GM23248 (cell line): Measurements from ENCODE around the gene LGR6. TPM values are rescaled to one million over a fixed set of nuclear protein-coding genes. Genes with fewer than 3 reads are reported as not detected.

ENCODE experiments used
- DNase-seq: peaks from one replicate; pipeline ENCODE4 v3.0.0-alpha.2; 2015
- H2AFZ ChIP-seq: fragments of 200-600 bp; sonication (generic); 2 replicates; pipeline ENCODE4 v1.6.1; 2016; ENCODE audit warnings: antibody characterized with exemption
- H3F3A ChIP-seq: fragments of 200-600 bp; sonication (generic); 2 replicates; pipeline ENCODE4 v1.6.1; 2016; ENCODE audit warnings: mild to moderate bottlenecking, antibody characterized with exemption, mixed run types; ENCODE audit not compliant: insufficient read depth
- H3K27ac ChIP-seq: fragments of 200-600 bp; sonication (generic); 2 replicates; pipeline ENCODE4 v1.5.1; 2016; ENCODE audit warnings: mild to moderate bottlenecking
- H3K27me3 ChIP-seq: fragments of 200-600 bp; sonication (generic); replicated peaks from 2 replicates; pipeline ENCODE4 v1.6.1; 2016; ENCODE audit warnings: mild to moderate bottlenecking; ENCODE audit not compliant: insufficient read depth
- H3K36me3 ChIP-seq: fragments of 200-600 bp; sonication (generic); 2 replicates; pipeline ENCODE4 v1.6.1; 2016; ENCODE audit warnings: low read depth, mild to moderate bottlenecking
- H3K4me1 ChIP-seq: fragments of 200-600 bp; sonication (generic); 2 replicates; pipeline ENCODE4 v1.6.1; 2016; ENCODE audit warnings: mild to moderate bottlenecking; ENCODE audit not compliant: insufficient read depth
- H3K4me2 ChIP-seq: fragments of 200-600 bp; sonication (generic); one replicate; pipeline ENCODE4 v1.6.1; 2016; ENCODE audit warnings: mild to moderate bottlenecking; ENCODE audit not compliant: unreplicated experiment
- H3K4me3 ChIP-seq: fragments of 200-600 bp; sonication (generic); 2 replicates; pipeline ENCODE4 v1.5.1; 2016; ENCODE audit warnings: mild to moderate bottlenecking
- H3K79me2 ChIP-seq: fragments of 200-600 bp; sonication (generic); 2 replicates; pipeline ENCODE4 v1.6.1; 2016; ENCODE audit warnings: mild to moderate bottlenecking; ENCODE audit not compliant: insufficient read depth
- H3K9ac ChIP-seq: fragments of 200-600 bp; sonication (generic); 2 replicates; pipeline ENCODE4 v1.6.1; 2016; ENCODE audit warnings: mild to moderate bottlenecking
- H3K9me2 ChIP-seq: fragments of 200-600 bp; sonication (generic); 2 replicates; pipeline ENCODE4 v1.6.1; 2016; ENCODE audit warnings: mixed run types, mild to moderate bottlenecking, moderate library complexity; ENCODE audit not compliant: insufficient read depth
- H3K9me3 ChIP-seq: fragments of 200-600 bp; sonication (generic); one replicate; pipeline ENCODE4 v1.6.1; 2017; ENCODE audit warnings: low read depth
- H4K20me1 ChIP-seq: fragments of 200-600 bp; sonication (generic); 2 replicates; pipeline ENCODE4 v1.6.0; 2016; ENCODE audit not compliant: insufficient read depth
- EZH2 ChIP-seq: fragments of 200-600 bp; sonication (generic); IDR thresholded peaks from 2 replicates; pipeline ENCODE4 v1.6.1; 2018; ENCODE audit warnings: antibody characterized with exemption, mild to moderate bottlenecking; ENCODE audit not compliant: insufficient read depth, poor library complexity, severe bottlenecking
- EZH2phosphoT487 ChIP-seq: fragments of 200-600 bp; sonication (generic); IDR thresholded peaks from 2 replicates; pipeline ENCODE4 v1.6.1; 2018; ENCODE audit warnings: antibody characterized with exemption, moderate library complexity, mild to moderate bottlenecking, low read depth; ENCODE audit not compliant: insufficient read depth
- whole genome bisulfite sequencing, 2 experiments: methylation state at CpG; one replicate each; pipeline ENCODE4 v1.1.6; 2015 to 2017; ENCODE audit warnings: low lambda C conversion rate in 2 of 2, low coverage in 1 of 2; ENCODE audit errors: missing lambda C conversion rate in 2 of 2; 5-methylcytosine and 5-hydroxymethylcytosine counted together
- in situ Hi-C: fragments of 300-500 bp; cut with MboI; formaldehyde crosslinking; loops from 2 replicates; pipeline ENCODE4 v1.15.0; 2020
- polyA plus RNA-seq: library from polyadenylated mRNA; unstranded; fragments of >200 nt; fragmentation: Nextera tagmentation; extraction: Ambion mirVana; gene quantifications from 2 replicates; pipeline ENCODE4 v1.2.1, GENCODE V29; 2016
- total RNA-seq: library from RNA; depleted of rRNA; stranded (reverse); fragments of >200 nt; shearing (Covaris generic); gene quantifications from 2 replicates; pipeline ENCODE4 v1.2.3, GENCODE V29; 2014

Gene LGR6
- total and polyA plus RNA-seq, 2 experiments from 2014 or later: not detected

DNA sequence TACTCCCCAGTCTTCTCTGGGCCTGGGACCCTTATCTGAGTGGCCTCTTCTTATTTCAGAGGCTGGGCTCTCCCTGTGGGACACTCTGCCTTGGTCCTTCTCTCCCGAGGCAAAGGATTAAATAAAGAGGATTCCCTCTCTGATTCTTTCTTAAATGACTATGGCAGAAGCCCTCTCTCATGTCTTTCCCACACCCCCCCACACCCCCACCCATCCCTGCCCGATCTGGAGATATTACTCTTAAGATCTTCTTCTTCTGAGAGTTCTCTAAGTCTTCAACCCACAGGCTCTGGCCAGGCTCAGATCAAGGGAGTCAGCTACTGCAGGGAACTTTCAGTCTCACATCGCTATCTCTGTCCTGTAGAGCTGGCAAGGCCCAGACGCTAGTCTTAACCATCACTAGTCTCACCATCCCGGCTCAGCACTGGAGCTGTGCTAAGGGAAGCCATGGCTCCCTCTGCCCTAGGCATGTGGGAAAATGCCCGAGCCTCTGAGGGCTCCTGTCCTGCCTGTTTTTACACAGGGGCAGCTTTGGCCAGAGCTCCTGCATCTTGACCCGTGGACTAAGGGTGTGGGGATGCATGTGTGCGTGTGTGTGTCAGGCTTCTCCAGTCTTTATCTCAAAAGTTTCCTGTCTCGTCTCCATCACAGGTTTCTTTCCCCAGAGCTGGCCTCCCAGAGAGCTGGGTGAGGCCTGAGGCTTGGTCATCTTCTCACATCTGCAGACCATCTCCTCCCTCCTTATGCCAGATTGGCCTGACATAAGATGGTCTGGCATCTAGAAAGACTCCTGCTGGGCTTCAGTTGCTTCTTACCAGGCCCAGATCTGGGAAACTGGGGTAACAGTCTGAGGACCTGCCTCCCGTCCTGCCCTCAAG, 36.7 kb downstream of the LGR6 start:
- Histone ChIP-seq H3K27me3 (peaks cover 34% of the 10 kb centered on the region), H3K27ac (no peak overlapping the region), H3K9me3 (no peaks in the 10 kb centered on the region), H3K4me1 (peaks cover 5% of the 10 kb centered on the region), H3K4me3 (no peak overlapping the region), H3K79me2 (no peaks in the 10 kb centered on the region), H2AFZ (no peak overlapping the region), H3K36me3 (no peaks in the 10 kb centered on the region), H3F3A (0 out of 2 replicates have a peak, but pooled peaks cover 3% of the 10 kb centered on the region), H3K9ac (no peak overlapping the region), H3K4me2 (no peak overlapping the region), H3K9me2 (no peaks in the 10 kb centered on the region), H4K20me1 (no peaks in the 10 kb centered on the region)
- DNase-seq: no peak
- in situ Hi-C loops: no loop called here
- WGBS, 2 experiments: 80 to 91% methylated on average over 10 of the region's 10 CpGs
- TF ChIP-seq EZH2phosphoT487: no peak
- no peak for TF ChIP-seq EZH2

DNA sequence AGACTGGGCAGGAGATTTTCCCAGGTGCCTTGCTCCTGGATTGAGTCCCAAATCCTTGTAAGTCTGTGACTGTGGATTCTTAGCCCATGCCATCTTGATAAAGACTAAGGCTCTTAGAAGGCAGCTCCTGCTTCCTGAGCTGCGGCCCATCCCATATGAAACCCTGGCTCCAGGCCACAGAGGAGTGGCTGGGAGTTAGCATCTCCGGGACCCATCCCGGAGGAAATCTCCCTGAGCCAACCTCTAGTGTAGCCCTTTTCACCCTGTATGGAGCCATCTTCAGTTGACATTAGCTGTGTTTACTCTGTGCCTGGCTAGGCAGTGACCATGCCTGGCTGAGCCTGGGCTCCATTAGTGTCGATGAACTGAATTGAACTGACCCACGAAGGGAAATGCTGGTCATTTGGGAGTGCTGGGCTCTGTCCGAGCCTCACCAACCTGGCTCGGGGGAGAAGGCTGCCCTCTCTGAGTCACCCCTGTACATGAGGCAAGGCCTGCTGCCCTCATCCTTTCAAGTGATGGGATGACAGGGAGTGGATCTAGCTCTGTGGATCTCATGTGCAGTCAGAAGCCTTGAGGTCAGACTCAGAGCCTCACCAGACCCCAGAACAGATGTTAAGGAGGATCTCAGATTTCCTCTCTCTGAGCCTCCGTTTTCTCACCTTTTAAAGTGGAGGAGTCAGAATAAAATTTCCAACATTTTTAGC, 37.5 kb downstream of the LGR6 start:
- WGBS, 2 experiments: 56 to 69% methylated on average over 8 of the region's 8 CpGs
- Histone ChIP-seq H3K79me2 (no peaks in the 10 kb centered on the region), H3K9me3 (no peaks in the 10 kb centered on the region), H3K27ac (no peak overlapping the region), H4K20me1 (no peaks in the 10 kb centered on the region), H2AFZ (no peak overlapping the region), H3K4me2 (no peak overlapping the region), H3K4me3 (no peak overlapping the region), H3K4me1 (peaks cover 11% of the 10 kb centered on the region), H3K9ac (no peak overlapping the region), H3K27me3 (peaks cover 26% of the 10 kb centered on the region; the same call in 1 of the 2 replicates), H3K36me3 (no peaks in the 10 kb centered on the region), H3K9me2 (no peaks in the 10 kb centered on the region), H3F3A (0 out of 2 replicates have a peak, but pooled peaks cover 6% of the 10 kb centered on the region)
- no peak for TF ChIP-seq EZH2
- TF ChIP-seq EZH2phosphoT487: no peak
- DNase-seq: peak; percentile 22
- in situ Hi-C loops: no loop called here

DNA sequence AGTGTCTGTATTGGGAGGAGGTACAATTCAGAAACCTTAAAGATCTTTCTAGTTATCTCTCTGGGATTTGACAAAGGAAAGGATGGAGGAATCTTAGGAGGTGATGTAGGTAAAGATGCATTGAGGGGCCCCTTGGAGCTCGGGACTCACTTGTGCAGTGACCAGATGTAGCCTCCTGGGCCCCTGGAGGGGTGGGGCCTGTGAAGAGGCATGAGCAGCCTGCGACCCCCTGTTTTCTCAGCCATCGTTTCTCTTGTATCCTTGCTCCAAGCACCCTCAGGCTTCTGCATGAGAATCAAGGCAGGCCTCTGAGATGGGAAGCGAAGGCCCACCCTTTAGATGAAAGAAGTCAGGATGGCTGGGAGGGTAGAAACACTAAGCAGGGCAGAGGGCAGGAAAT, 39.6 kb downstream of the LGR6 start:
- no peak overlapping the region for H3K27ac ChIP-seq
- in situ Hi-C loops: no loop called here
- H3K4me3 ChIP-seq: no peak overlapping the region
- H3K9ac ChIP-seq: no peak overlapping the region
- no peaks in the 10 kb centered on the region for H3K9me3 ChIP-seq
- H3K79me2 ChIP-seq: no peaks in the 10 kb centered on the region
- no peaks in the 10 kb centered on the region for H4K20me1 ChIP-seq
- peaks cover 15% of the 10 kb centered on the region for H3K4me1 ChIP-seq
- H3K36me3 ChIP-seq: no peaks in the 10 kb centered on the region
- 0 out of 2 replicates have a peak, but pooled peaks cover 6% of the 10 kb centered on the region for H3F3A ChIP-seq
- no peaks in the 10 kb centered on the region for H3K9me2 ChIP-seq
- TF ChIP-seq EZH2: no peak
- TF ChIP-seq EZH2phosphoT487: no peak
- H2AFZ ChIP-seq: no peak overlapping the region
- DNase-seq: no peak
- WGBS, 2 experiments: 66 to 83% methylated on average over 4 of the region's 4 CpGs
- H3K4me2 ChIP-seq: no peak overlapping the region
- H3K27me3 ChIP-seq: peaks cover 7% of the 10 kb centered on the region; the same call in 1 of the 2 replicates

- no peaks in the 10 kb centered on the region for H4K20me1 ChIP-seq
- no peak overlapping the region for H2AFZ ChIP-seq
- H3K4me1 ChIP-seq: peaks cover 15% of the 10 kb centered on the region
- no peaks in the 10 kb centered on the region for H3K9me3 ChIP-seq
- H3F3A ChIP-seq: 0 out of 2 replicates have a peak, but pooled peaks cover 6% of the 10 kb centered on the region
- H3K27me3 ChIP-seq: 0 out of 2 replicates have a peak, but pooled peaks cover 3% of the 10 kb centered on the region
- H3K27ac ChIP-seq: no peak overlapping the region
- no peak overlapping the region for H3K4me2 ChIP-seq
- 93% methylated on average over 2 of the region's 2 CpGs for WGBS, 2 experiments
- no peak for DNase-seq
- H3K4me3 ChIP-seq: no peak overlapping the region
- H3K36me3 ChIP-seq: no peaks in the 10 kb centered on the region
- in situ Hi-C loops: no loop called here
- H3K79me2 ChIP-seq: no peaks in the 10 kb centered on the region
- TF ChIP-seq EZH2: no peak
- no peak for TF ChIP-seq EZH2phosphoT487
- no peak overlapping the region for H3K9ac ChIP-seq
- H3K9me2 ChIP-seq: no peaks in the 10 kb centered on the region
Measured at GRCh38 chr1:202233804-202234203, 40.2 kb downstream of the LGR6 start.
